Activated naive CD4-positive, alpha-beta T cell treated with anti-CD3 and anti-CD28 coated beads, Interleukin-2, amount 50 U/mL, for 72 hours (primary cell): Measurements from ENCODE around the gene DFFB. TPM values are rescaled to one million over a fixed set of nuclear protein-coding genes. Genes with fewer than 3 reads are reported as not detected.
"Not testable (repeated sequence)": the region's sequence is repeated elsewhere in the genome, so short reads cannot be mapped to it uniquely, and the experiment has no call there.

Experiments
- ATAC-seq, 2 donors: fragments of 150-1000 bp; cut with Tn5 transposase; 2 replicates each; pipeline ENCODE4 v1.10.0; 2021; ENCODE audit warnings: mild to moderate bottlenecking in 2 of 2, moderate library complexity in 2 of 2
- DNase-seq, 2 donors: peaks; one replicate each; pipeline ENCODE4 v3.0.0; 2021 to 2022; ENCODE audit warnings: low spot score in 2 of 2
- H3K27ac Mint-ChIP-seq, 2 donors: one replicate each; pipeline ENCODE4 v1.8.0; 2022; ENCODE audit warnings: mild to moderate bottlenecking in 2 of 2, mixed read lengths in 2 of 2
- H3K36me3 Mint-ChIP-seq, 2 donors: one replicate each; pipeline ENCODE4 v1.8.0; 2022; ENCODE audit warnings: mixed read lengths in 2 of 2
- H3K9me3 Mint-ChIP-seq, 2 donors: one replicate each; pipeline ENCODE4 v1.8.0; 2022; ENCODE audit warnings: mixed read lengths in 2 of 2
- total RNA-seq, 2 donors: library from RNA; stranded (reverse); gene quantifications; one replicate each; pipeline ENCODE4 v1.2.3, GENCODE V29; 2022

The DFFB gene
- total RNA-seq: 10 to 100 TPM; 12.0 TPM

GRCh38 chr1:3856923-3857790, at the start of gene DFFB, which contains the start of gene CEP104:
Gene DFFB (plus strand): TSS chr1:3857476. CDS start chr1:3857604, 128 bp downstream.
Gene CEP104 (minus strand): TSS chr1:3857211. CDS start chr1:3852407, 4,804 bp downstream.
- no peaks in the 10 kb centered on the region for H3K9me3 Mint-ChIP-seq
- H3K36me3 Mint-ChIP-seq: peaks cover 0 to 5% of the 10 kb centered on the region in 2 donors
- H3K27ac Mint-ChIP-seq: peak within 1 kb of the TSS; percentile 93 to 95
- DNase-seq (peak; percentile 98 to 99), ATAC-seq (peak; percentile 97 to 98)

- H3K36me3 Mint-ChIP-seq: no peaks in the 10 kb centered on the region
- no peak overlapping the region for H3K27ac Mint-ChIP-seq
- DNase-seq: no peak
- no peak for ATAC-seq
- H3K9me3 Mint-ChIP-seq: peaks cover 0 to 4% of the 10 kb centered on the region in 2 donors
Measured at GRCh38 chr1:3807769-3808168, 49.5 kb upstream of the DFFB start.

- no peaks in the 10 kb centered on the region for H3K36me3 Mint-ChIP-seq
- DNase-seq: no peak
- H3K27ac Mint-ChIP-seq: no peak overlapping the region
- ATAC-seq: no peak
- peaks cover 0 to 4% of the 10 kb centered on the region in 2 donors for H3K9me3 Mint-ChIP-seq
Measured at GRCh38 chr1:3809680-3810079, 47.6 kb upstream of the DFFB start.

GRCh38 chr1:3810149-3810761, 47.0 kb upstream of the DFFB start:
- ATAC-seq, H3K27ac Mint-ChIP-seq, DNase-seq, H3K36me3 Mint-ChIP-seq, H3K9me3 Mint-ChIP-seq: not testable (repeated sequence)

GRCh38 chr1:3811595-3811911, 45.7 kb upstream of the DFFB start:
- no peak overlapping the region for H3K27ac Mint-ChIP-seq
- ATAC-seq (no peak), DNase-seq (no peak)
- H3K9me3 Mint-ChIP-seq: peaks cover 0 to 4% of the 10 kb centered on the region in 2 donors
- H3K36me3 Mint-ChIP-seq: no peaks in the 10 kb centered on the region

- ATAC-seq: no peak
- DNase-seq: no peak
Measured at GRCh38 chr1:3814065-3814464, 43.2 kb upstream of the DFFB start.

GRCh38 chr1:3814771-3815561, 42.3 kb upstream of the DFFB start:
- DNase-seq: no peak

More at GRCh38 chr1:3814065-3814464, 43.2 kb upstream of the DFFB start:
- no peaks in the 10 kb centered on the region for H3K9me3 Mint-ChIP-seq
- peak overlapping the region in 1 of 2 donors; percentile 44 for H3K27ac Mint-ChIP-seq
- H3K36me3 Mint-ChIP-seq: no peaks in the 10 kb centered on the region

GRCh38 chr1:3816331-3817137, 40.7 kb upstream of the DFFB start:
- no peaks in the 10 kb centered on the region for H3K36me3 Mint-ChIP-seq
- H3K27ac Mint-ChIP-seq: no peak overlapping the region
- ATAC-seq: no peak
- no peaks in the 10 kb centered on the region for H3K9me3 Mint-ChIP-seq
- peak in 1 of 2 donors; percentile 55 for DNase-seq

More at GRCh38 chr1:3814771-3815561, 42.3 kb upstream of the DFFB start:
- H3K36me3 Mint-ChIP-seq: no peaks in the 10 kb centered on the region
- ATAC-seq: no peak
- no peaks in the 10 kb centered on the region for H3K9me3 Mint-ChIP-seq
- no peak overlapping the region for H3K27ac Mint-ChIP-seq

GRCh38 chr1:3817138-3817740, 40.0 kb upstream of the DFFB start:
- no peak for ATAC-seq
- no peak for DNase-seq
- Mint-ChIP-seq H3K27ac (peak overlapping the region in 1 of 2 donors; percentile 11), H3K36me3 (no peaks in the 10 kb centered on the region), H3K9me3 (no peaks in the 10 kb centered on the region)

- Mint-ChIP-seq H3K9me3 (no peaks in the 10 kb centered on the region), H3K36me3 (no peaks in the 10 kb centered on the region), H3K27ac (peak overlapping the region; percentile 11 to 88)
- DNase-seq: no peak
- no peak for ATAC-seq
Measured at GRCh38 chr1:3817821-3818597, 39.3 kb upstream of the DFFB start.

- Mint-ChIP-seq H3K27ac (peak overlapping the region in 1 of 2 donors; percentile 51), H3K9me3 (no peaks in the 10 kb centered on the region), H3K36me3 (no peaks in the 10 kb centered on the region)
- DNase-seq: no peak
- no peak for ATAC-seq
Measured at GRCh38 chr1:3819771-3820200, 37.5 kb upstream of the DFFB start.

GRCh38 chr1:3820316-3820715, 37.0 kb upstream of the DFFB start:
- Mint-ChIP-seq H3K36me3 (no peaks in the 10 kb centered on the region), H3K9me3 (no peaks in the 10 kb centered on the region), H3K27ac (peak overlapping the region in 1 of 2 donors; percentile 51)
- no peak for DNase-seq
- ATAC-seq: no peak

GRCh38 chr1:3821004-3821403, 36.3 kb upstream of the DFFB start:
- H3K9me3 Mint-ChIP-seq: no peaks in the 10 kb centered on the region
- no peak for ATAC-seq
- DNase-seq: no peak
- H3K36me3 Mint-ChIP-seq: no peaks in the 10 kb centered on the region
- no peak overlapping the region for H3K27ac Mint-ChIP-seq

- Mint-ChIP-seq H3K36me3 (no peaks in the 10 kb centered on the region), H3K27ac (no peak overlapping the region), H3K9me3 (no peaks in the 10 kb centered on the region)
- ATAC-seq (no peak), DNase-seq (no peak)
Measured at GRCh38 chr1:3821447-3821846, 35.8 kb upstream of the DFFB start.

- DNase-seq (peak in 1 of 2 donors; percentile 11), ATAC-seq (no peak)
- Mint-ChIP-seq H3K27ac (peak overlapping the region in 1 of 2 donors; percentile 56), H3K36me3 (no peaks in the 10 kb centered on the region), H3K9me3 (no peaks in the 10 kb centered on the region)
Measured at GRCh38 chr1:3821908-3822307, 35.4 kb upstream of the DFFB start.
